ENCODE data around the gene ETS1.

DNA sequence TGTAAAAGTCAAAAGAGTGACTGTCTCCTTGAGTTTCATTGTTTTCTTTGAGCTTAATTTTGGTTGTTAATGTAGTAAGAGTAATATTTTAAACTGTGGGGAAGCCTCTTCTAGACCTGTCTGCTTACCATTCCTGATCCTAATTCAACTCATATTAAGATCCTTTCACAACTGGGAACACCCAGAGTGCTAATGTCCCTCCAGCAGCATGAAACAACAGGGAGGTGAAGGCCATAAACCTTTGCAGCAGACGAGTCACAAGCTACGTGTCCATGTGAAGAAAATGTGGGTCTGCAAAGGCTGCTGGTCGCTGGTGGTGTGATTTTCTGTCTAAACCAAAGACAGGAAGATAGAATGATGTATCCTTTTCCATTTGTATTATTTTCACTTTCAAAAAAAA lies 152.5 kb downstream of the ETS1 start:
- TF ChIP-seq EZH2 (IDR thresholded peaks at IDR 0.05) = no peak
- TF ChIP-seq, protein P1, sequence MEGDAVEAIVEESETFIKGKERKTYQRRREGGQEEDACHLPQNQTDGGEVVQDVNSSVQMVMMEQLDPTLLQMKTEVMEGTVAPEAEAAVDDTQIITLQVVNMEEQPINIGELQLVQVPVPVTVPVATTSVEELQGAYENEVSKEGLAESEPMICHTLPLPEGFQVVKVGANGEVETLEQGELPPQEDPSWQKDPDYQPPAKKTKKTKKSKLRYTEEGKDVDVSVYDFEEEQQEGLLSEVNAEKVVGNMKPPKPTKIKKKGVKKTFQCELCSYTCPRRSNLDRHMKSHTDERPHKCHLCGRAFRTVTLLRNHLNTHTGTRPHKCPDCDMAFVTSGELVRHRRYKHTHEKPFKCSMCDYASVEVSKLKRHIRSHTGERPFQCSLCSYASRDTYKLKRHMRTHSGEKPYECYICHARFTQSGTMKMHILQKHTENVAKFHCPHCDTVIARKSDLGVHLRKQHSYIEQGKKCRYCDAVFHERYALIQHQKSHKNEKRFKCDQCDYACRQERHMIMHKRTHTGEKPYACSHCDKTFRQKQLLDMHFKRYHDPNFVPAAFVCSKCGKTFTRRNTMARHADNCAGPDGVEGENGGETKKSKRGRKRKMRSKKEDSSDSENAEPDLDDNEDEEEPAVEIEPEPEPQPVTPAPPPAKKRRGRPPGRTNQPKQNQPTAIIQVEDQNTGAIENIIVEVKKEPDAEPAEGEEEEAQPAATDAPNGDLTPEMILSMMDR (IDR thresholded peaks at IDR 0.05) = no peak
